HG03097 (cell line): ENCODE results near the gene BRD1.
"Not testable (repeated sequence)": the region's sequence is repeated elsewhere in the genome, so short reads cannot be mapped to it uniquely, and the experiment has no call there.

Experiments used
- ATAC-seq: cut with Tn5 transposase; IDR thresholded peaks from one replicate; pipeline ENCODE4 v1.9.1; 2021; ENCODE audit not compliant: unreplicated experiment, low FRiP score

Gene BRD1

GRCh38 chr22:49785841-49786471, 41.7 kb downstream of the BRD1 start:
- no peak for ATAC-seq

GRCh38 chr22:49785046-49785521, 42.6 kb downstream of the BRD1 start:
- no peak for ATAC-seq

- ATAC-seq = no peak
These were observed 43.1 kb downstream of the BRD1 start for GRCh38 chr22:49784630-49784971.

- ATAC-seq = no peak
These were observed 43.6 kb downstream of the BRD1 start for GRCh38 chr22:49783926-49784629.

- ATAC-seq = no peak
These were observed 44.5 kb downstream of the BRD1 start for GRCh38 chr22:49783036-49783746.

GRCh38 chr22:49781886-49782285, 45.8 kb downstream of the BRD1 start:
- ATAC-seq = not testable (repeated sequence)

GRCh38 chr22:49781289-49781782, 46.3 kb downstream of the BRD1 start:
- ATAC-seq = no peak

GRCh38 chr22:49780698-49781288, 46.9 kb downstream of the BRD1 start:
- no peak for ATAC-seq

GRCh38 chr22:49779853-49780697, 47.6 kb downstream of the BRD1 start:
- ATAC-seq = no peak

- ATAC-seq = no peak
These were observed 48.5 kb downstream of the BRD1 start for GRCh38 chr22:49779211-49779610.

- no peak for ATAC-seq
These were observed 50.0 kb downstream of the BRD1 start for GRCh38 chr22:49777569-49778249.

GRCh38 chr22:49776891-49777290, 50.8 kb downstream of the BRD1 start:
- ATAC-seq = no peak

- no peak for ATAC-seq
These were observed 51.7 kb downstream of the BRD1 start for GRCh38 chr22:49775867-49776511.

- no peak for ATAC-seq
These were observed 52.3 kb downstream of the BRD1 start for GRCh38 chr22:49775191-49775866.

- no peak for ATAC-seq
These were observed 53.0 kb downstream of the BRD1 start for GRCh38 chr22:49774499-49775151.

- no peak for ATAC-seq
These were observed 53.6 kb downstream of the BRD1 start for GRCh38 chr22:49774046-49774445.

- no peak for ATAC-seq
These were observed 54.1 kb downstream of the BRD1 start for GRCh38 chr22:49773531-49773930.

- ATAC-seq = no peak
These were observed 55.0 kb downstream of the BRD1 start for GRCh38 chr22:49772692-49773091.
